PC-3 (cell line): Measurements from ENCODE around the gene IL12RB1. TPM values are rescaled to one million over a fixed set of nuclear protein-coding genes. Genes with fewer than 3 reads are reported as not detected.

Experiments
- ATAC-seq: fragments of 200-7000 bp; cut with Tn5 transposase; 2 replicates; pipeline ENCODE4 v1.9.1; 2020; ENCODE audit warnings: mild to moderate bottlenecking, moderate library complexity
- BruUV-seq: library from RNA; stranded (reverse); fragments of 400-500 nt; replicated peaks from 2 replicates; lab custom pipeline; 2021; lab: Mats Ljungman, UMichigan
- CTCF ChIA-PET: fragments of 300-600 bp; sonication (Branson Sonifier 250); formaldehyde crosslinking; loops from one replicate; lab custom pipeline; 2022; ENCODE audit warnings: antibody characterized with exemption; lab: Charles Lee
- POLR2A ChIA-PET: fragments of 300-600 bp; sonication (Branson Sonifier 250); formaldehyde crosslinking; loops from one replicate; lab custom pipeline; 2022; ENCODE audit warnings: antibody characterized with exemption; ENCODE audit not compliant: unreplicated experiment; lab: Charles Lee
- DNase-seq: peaks from one replicate; pipeline ENCODE4 v3.0.0-alpha.2; 2015
- H2AFZ ChIP-seq: fragments of 300-600 bp; sonication (generic); 2 replicates; pipeline ENCODE4 v1.6.0; 2016; ENCODE audit warnings: antibody characterized with exemption, low read length
- H3F3A ChIP-seq: fragments of 300-600 bp; sonication (generic); one replicate; pipeline ENCODE4 v1.6.0; 2017; ENCODE audit warnings: antibody characterized with exemption, low read length, control low read depth, mild to moderate bottlenecking; ENCODE audit not compliant: unreplicated experiment
- H3K27ac ChIP-seq: fragments of 300-600 bp; sonication (generic); 2 replicates; pipeline ENCODE4 v1.5.1; 2016; ENCODE audit warnings: mild to moderate bottlenecking, low read length
- H3K27me3 ChIP-seq: fragments of 300-600 bp; sonication (generic); 2 replicates; pipeline ENCODE4 v1.6.1; 2016; ENCODE audit warnings: low read length, mixed read lengths
- H3K36me3 ChIP-seq: fragments of 300-600 bp; sonication (generic); 2 replicates; pipeline ENCODE4 v1.6.1; 2016; ENCODE audit warnings: low read depth, mixed run types, low read length, mixed read lengths
- H3K4me1 ChIP-seq: fragments of 300-600 bp; sonication (generic); 2 replicates; pipeline ENCODE4 v1.5.1; 2016; ENCODE audit warnings: low read length; ENCODE audit not compliant: insufficient read depth
- H3K4me2 ChIP-seq: fragments of 300-600 bp; sonication (generic); 2 replicates; pipeline ENCODE4 v1.6.0; 2016; ENCODE audit warnings: low read length
- H3K4me3 ChIP-seq: fragments of 300-600 bp; sonication (generic); 2 replicates; pipeline ENCODE4 v1.5.1; 2016; ENCODE audit warnings: mild to moderate bottlenecking, low read length, mixed read lengths
- H3K79me2 ChIP-seq: fragments of 300-600 bp; sonication (generic); 2 replicates; pipeline ENCODE4 v1.6.1; 2017; ENCODE audit warnings: low read length, mixed read lengths
- H3K9ac ChIP-seq: fragments of 300-600 bp; sonication (generic); 2 replicates; pipeline ENCODE4 v1.6.0; 2016; ENCODE audit warnings: mild to moderate bottlenecking, low read length
- H3K9me2 ChIP-seq: fragments of 300-600 bp; sonication (generic); replicated peaks from 2 replicates; pipeline ENCODE4 v1.6.1; 2016; ENCODE audit warnings: mixed run types, low read length, mixed read lengths
- H3K9me3 ChIP-seq: fragments of 300-600 bp; sonication (generic); 2 replicates; pipeline ENCODE4 v1.6.1; 2016; ENCODE audit warnings: low read length, mixed read lengths
- H4K20me1 ChIP-seq: fragments of 300-600 bp; sonication (generic); 2 replicates; pipeline ENCODE4 v1.6.1; 2016; ENCODE audit warnings: low read length, mixed read lengths
- CTCF ChIP-seq: fragments of 300-600 bp; sonication (generic); conservative IDR thresholded peaks from 2 replicates; pipeline ENCODE4 v1.5.1; 2017; ENCODE audit warnings: antibody characterized with exemption, low read depth, mild to moderate bottlenecking, low read length
- EZH2 ChIP-seq: fragments of 300-600 bp; sonication (generic); IDR thresholded peaks from one replicate; pipeline ENCODE4 v1.6.1; 2017; ENCODE audit warnings: antibody characterized with exemption, mild to moderate bottlenecking, low read length; ENCODE audit not compliant: unreplicated experiment
- EZH2phosphoT487 ChIP-seq: fragments of 300-600 bp; sonication (generic); IDR thresholded peaks from 2 replicates; pipeline ENCODE4 v1.6.1; 2018; ENCODE audit warnings: mild to moderate bottlenecking, antibody characterized with exemption, low read length, borderline replicate concordance
- intact Hi-C: fragments of 100-400 bp; cut with micrococcal nuclease; formaldehyde crosslinking; loops from 2 replicates; pipeline ENCODE4 v1.9.0; 2023
- total RNA-seq: library from RNA; depleted of rRNA; stranded (reverse); fragments of >200 nt; gene quantifications from 2 replicates; pipeline ENCODE4 v1.2.3, GENCODE V29; 2014

IL12RB1 gene
- total RNA-seq, 1 experiment from 2014 or later = not detected

- Histone ChIP-seq H3K4me1 (peaks cover 9% of the 10 kb centered on the region; the same call in 1 of the 2 replicates), H3K79me2 (no peaks in the 10 kb centered on the region), H3K4me3 (peak overlapping the region; percentile 83), H3K27me3 (no peaks in the 10 kb centered on the region), H3K36me3 (no peaks in the 10 kb centered on the region), H3K9me3 (no peaks in the 10 kb centered on the region), H3K27ac (no peak overlapping the region), H3K4me2 (peak overlapping the region; percentile 99), H3F3A (no peaks in the 10 kb centered on the region), H3K9ac (peak overlapping the region; percentile 51; the same call in 1 of the 2 replicates), H4K20me1 (no peaks in the 10 kb centered on the region), H2AFZ (peak overlapping the region; percentile 87), H3K9me2 (no peaks in the 10 kb centered on the region)
- CTCF ChIA-PET = interaction anchor here (1.0 kb wide), 1 partner anchor 47 kb away, joined by 3 read pairs; no protein-coding TSS in a partner anchor
- BruUV-seq = TSS peak; percentile 29
- POLR2A ChIA-PET = no interaction called here
- ATAC-seq (no peak), DNase-seq (no peak)
- intact Hi-C loops = no loop called here
- TF ChIP-seq EZH2 (no peak), EZH2phosphoT487 (no peak), CTCF (no peak)
Observed at GRCh38 chr19:18110609-18111232, 24.0 kb upstream of the IL12RB1 start.

- TF ChIP-seq EZH2phosphoT487 (no peak), EZH2 (no peak), CTCF (no peak)
- Histone ChIP-seq H2AFZ (peak overlapping the region; percentile 87), H3K4me2 (peak overlapping the region; percentile 99), H3K9me3 (no peaks in the 10 kb centered on the region), H3K4me1 (peaks cover 9% of the 10 kb centered on the region; the same call in 1 of the 2 replicates), H4K20me1 (no peaks in the 10 kb centered on the region), H3K9me2 (no peaks in the 10 kb centered on the region), H3K27ac (no peak overlapping the region), H3K36me3 (no peaks in the 10 kb centered on the region), H3K27me3 (no peaks in the 10 kb centered on the region), H3K79me2 (no peaks in the 10 kb centered on the region), H3K4me3 (peak overlapping the region; percentile 83), H3F3A (no peaks in the 10 kb centered on the region), H3K9ac (peak overlapping the region; percentile 51)
- ChIA-PET CTCF (interaction anchor here (1.0 kb wide), 1 partner anchor 47 kb away, joined by 3 read pairs; no protein-coding TSS in a partner anchor), POLR2A (no interaction called here)
- no TSS peak for BruUV-seq
- ATAC-seq (peak; percentile 82), DNase-seq (peak; percentile 29)
- intact Hi-C loops = no loop called here
Observed at GRCh38 chr19:18109733-18110608, 23.2 kb upstream of the IL12RB1 start.
